Prostate gland (tissue), 2 donors: ENCODE measurements around the gene CSGALNACT2. TPM values are rescaled to one million over a fixed set of nuclear protein-coding genes. Genes with fewer than 3 reads are reported as not detected.

Experiments used
- DNase-seq: peaks from one replicate; pipeline ENCODE4 v3.0.0-alpha.2; 2019; ENCODE audit warnings: low spot score
- H3K27ac ChIP-seq, 2 donors: fragments of 200-600 bp; sonication (generic); 2 replicates each; pipeline ENCODE4 v1.5.1; 2017 to 2019
- H3K27me3 ChIP-seq: fragments of 200-600 bp; sonication (generic); replicated peaks from 2 replicates; pipeline ENCODE4 v1.5.1; 2019; ENCODE audit not compliant: insufficient read depth
- H3K36me3 ChIP-seq, 2 donors: fragments of 200-600 bp; sonication (generic); 1 replicate in 1 of 2; 2 replicates in 1 of 2; pipeline versions ENCODE4 v1.5.1 to v1.8.1; 2017 to 2019
- H3K4me1 ChIP-seq: fragments of 200-600 bp; sonication (generic); replicated peaks from 2 replicates; pipeline ENCODE4 v1.5.1; 2019
- H3K4me3 ChIP-seq, 2 donors: fragments of 200-600 bp; sonication (generic); 2 replicates each; pipeline ENCODE4 v1.5.1; 2017 to 2019
- H3K9me3 ChIP-seq: fragments of 200-600 bp; sonication (generic); 2 replicates; pipeline ENCODE4 v1.5.1; 2017
- CTCF ChIP-seq, 4 experiments: fragments of 200-600 bp in 2 of 4; fragments of 450-650 bp in 2 of 4; sonication (generic) in 2 of 4; IDR thresholded peaks; 1 replicate in 3 of 4; 2 replicates in 1 of 4; pipeline ENCODE4 v1.5.1; 2016 to 2019; ENCODE audit warnings: antibody characterized with exemption in 4 of 4, mild to moderate bottlenecking in 2 of 4, moderate library complexity in 2 of 4
- POLR2A ChIP-seq: fragments of 450-650 bp; IDR thresholded peaks from one replicate; pipeline ENCODE4 v1.6.1; 2016; ENCODE audit warnings: antibody characterized with exemption, mild to moderate bottlenecking
- POLR2AphosphoS5 ChIP-seq: sonication (generic); formaldehyde crosslinking; IDR thresholded peaks from one replicate; pipeline ENCODE4 v1.6.1; 2017; ENCODE audit warnings: antibody characterized with exemption
- WGBS: methylation state at CpG from one replicate; pipeline ENCODE4 v1.1.5; 2018; 5-methylcytosine and 5-hydroxymethylcytosine counted together
- intact Hi-C: fragments of 100-400 bp; cut with DNase I; formaldehyde crosslinking; loops from one replicate; pipeline ENCODE4 v1.14.2; 2022
- total RNA-seq, 2 donors: library from RNA; depleted of rRNA; stranded (reverse); fragments of >200 nt; gene quantifications; one replicate each; pipeline ENCODE4 v1.1.0, GENCODE V29; 2016

Gene CSGALNACT2
- total RNA-seq, 2 donors from 2014 or later = 10.0 to 15.9 TPM

GRCh38 chr10:43155221-43155620, 17.0 kb downstream of the CSGALNACT2 start:
- H3K36me3 ChIP-seq = no peaks in the 10 kb centered on the region
- no peak overlapping the region for H3K27ac ChIP-seq
- no peaks in the 10 kb centered on the region for H3K4me1 ChIP-seq
- intact Hi-C loops = no loop called here
- DNase-seq = no peak
- 91% methylated on average over 2 of the region's 2 CpGs for WGBS
- TF ChIP-seq POLR2AphosphoS5 = no peak
- TF ChIP-seq POLR2A = no peak
- no peak for TF ChIP-seq CTCF (IDR thresholded peaks at IDR 0.05)
- H3K4me3 ChIP-seq = no peak overlapping the region
- H3K27me3 ChIP-seq = no peaks in the 10 kb centered on the region
- no peaks in the 10 kb centered on the region for H3K9me3 ChIP-seq

GRCh38 chr10:43155741-43156140, 17.5 kb downstream of the CSGALNACT2 start:
- Histone ChIP-seq H3K36me3 (no peaks in the 10 kb centered on the region), H3K9me3 (no peaks in the 10 kb centered on the region), H3K4me3 (no peak overlapping the region), H3K27ac (no peak overlapping the region), H3K4me1 (no peaks in the 10 kb centered on the region), H3K27me3 (no peaks in the 10 kb centered on the region)
- intact Hi-C loops = no loop called here
- no peak for DNase-seq
- TF ChIP-seq POLR2A = no peak
- no peak for TF ChIP-seq POLR2AphosphoS5
- TF ChIP-seq CTCF (IDR thresholded peaks at IDR 0.05) = no peak
- 83% methylated on average over 1 of the region's 1 CpG for WGBS

GRCh38 chr10:43156590-43157341, 18.5 kb downstream of the CSGALNACT2 start:
- H3K27ac ChIP-seq = no peak overlapping the region
- H3K27me3 ChIP-seq = no peaks in the 10 kb centered on the region
- no peak for DNase-seq
- H3K36me3 ChIP-seq = no peaks in the 10 kb centered on the region
- WGBS = 81% methylated on average over 9 of the region's 9 CpGs
- no peaks in the 10 kb centered on the region for H3K4me1 ChIP-seq
- H3K9me3 ChIP-seq = no peaks in the 10 kb centered on the region
- TF ChIP-seq POLR2A (no peak), POLR2AphosphoS5 (no peak), CTCF (IDR thresholded peaks at IDR 0.05) (no peak)
- no peak overlapping the region for H3K4me3 ChIP-seq
- intact Hi-C loops = no loop called here

GRCh38 chr10:43158636-43159035, 20.4 kb downstream of the CSGALNACT2 start:
- Histone ChIP-seq H3K27me3 (no peaks in the 10 kb centered on the region), H3K4me1 (no peaks in the 10 kb centered on the region), H3K4me3 (no peak overlapping the region), H3K27ac (no peak overlapping the region), H3K36me3 (no peaks in the 10 kb centered on the region), H3K9me3 (no peaks in the 10 kb centered on the region)
- DNase-seq = no peak
- 88% methylated on average over 6 of the region's 6 CpGs for WGBS
- no peak for TF ChIP-seq CTCF (IDR thresholded peaks at IDR 0.05)
- TF ChIP-seq POLR2A = no peak
- TF ChIP-seq POLR2AphosphoS5 = no peak
- intact Hi-C loops = no loop called here
